CD4-positive, alpha-beta T cell treated with Interleukin-15 for 4 hours (primary cell): ENCODE results near the gene ADAMTS16.

Experiments
- DNase-seq: peaks from one replicate; pipeline ENCODE4 v3.0.0-alpha.2; 2020; ENCODE audit warnings: low spot score

Gene ADAMTS16

DNA sequence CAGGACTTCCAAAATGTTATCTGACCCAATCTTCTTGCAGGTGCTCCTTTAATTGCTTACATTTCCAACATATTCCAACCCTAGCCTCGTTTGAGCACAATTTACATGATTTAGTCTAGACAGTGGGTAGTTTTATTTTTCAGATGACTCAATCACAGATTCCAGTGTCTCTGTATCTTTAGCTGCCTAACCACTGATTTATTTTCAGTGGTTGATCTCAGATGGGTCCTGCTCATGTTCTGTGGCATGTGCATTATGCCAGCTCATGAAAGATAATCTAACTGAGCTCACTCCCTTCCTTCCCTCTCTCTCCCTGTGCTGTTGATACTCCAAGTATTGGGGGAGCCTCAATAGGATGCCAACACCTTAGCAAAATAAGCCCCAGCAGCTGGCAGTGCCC is 176.2 kb downstream of the ADAMTS16 start:
- no peak for DNase-seq

DNA sequence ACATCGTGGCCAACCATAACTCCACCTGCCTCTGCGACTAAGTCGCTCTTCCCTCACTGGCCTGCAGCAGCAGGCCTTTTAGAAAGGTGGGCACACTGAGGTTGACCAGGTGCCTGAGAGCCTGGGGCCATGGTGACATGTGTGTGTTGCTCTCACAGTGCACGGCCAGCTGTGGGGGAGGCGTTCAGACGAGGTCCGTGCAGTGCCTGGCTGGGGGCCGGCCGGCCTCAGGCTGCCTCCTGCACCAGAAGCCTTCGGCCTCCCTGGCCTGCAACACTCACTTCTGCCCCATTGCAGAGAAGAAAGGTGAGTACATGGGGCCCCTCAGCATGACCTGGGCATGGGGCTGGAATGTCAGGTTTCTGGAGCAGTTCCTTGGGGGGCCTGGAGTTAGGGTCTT is 177.8 kb downstream of the ADAMTS16 start:
- DNase-seq = no peak

DNA sequence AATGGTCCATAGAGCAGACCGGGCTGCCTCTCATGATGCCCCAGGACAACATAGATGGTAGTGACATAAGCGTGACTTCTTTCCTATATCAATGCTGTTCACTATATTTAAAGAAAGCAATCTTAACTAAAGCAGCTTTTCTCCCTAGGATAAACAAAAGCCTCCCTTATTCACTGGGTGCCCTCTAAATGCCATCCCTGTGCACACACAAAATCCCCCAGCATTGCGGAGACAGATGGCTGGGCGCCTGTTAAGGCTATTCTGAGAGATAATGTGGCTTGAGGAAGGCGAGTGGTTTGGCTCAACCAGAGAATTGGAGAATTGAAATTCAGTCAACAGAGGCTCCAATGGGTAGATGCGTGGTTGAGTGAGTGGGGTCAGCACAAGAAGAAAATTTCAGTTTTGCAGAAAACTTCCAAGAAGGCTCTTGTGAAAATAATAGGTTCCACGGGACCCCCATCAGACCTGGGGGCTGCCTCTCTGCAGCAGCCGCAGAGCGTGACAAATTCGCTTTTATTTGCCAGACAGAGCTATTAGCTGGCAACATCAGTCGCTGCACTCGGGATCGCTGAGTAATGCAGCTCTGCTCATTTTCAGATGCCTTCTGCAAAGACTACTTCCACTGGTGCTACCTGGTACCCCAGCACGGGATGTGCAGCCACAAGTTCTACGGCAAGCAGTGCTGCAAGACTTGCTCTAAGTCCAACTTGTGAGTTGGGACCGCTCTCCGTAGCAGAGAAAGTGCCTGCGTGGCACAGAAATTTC is 178.5 kb downstream of the ADAMTS16 start:
- no peak for DNase-seq

GRCh38 chr5:5320062-5320805 is 180.1 kb downstream of the ADAMTS16 start:
- no peak for DNase-seq

DNA sequence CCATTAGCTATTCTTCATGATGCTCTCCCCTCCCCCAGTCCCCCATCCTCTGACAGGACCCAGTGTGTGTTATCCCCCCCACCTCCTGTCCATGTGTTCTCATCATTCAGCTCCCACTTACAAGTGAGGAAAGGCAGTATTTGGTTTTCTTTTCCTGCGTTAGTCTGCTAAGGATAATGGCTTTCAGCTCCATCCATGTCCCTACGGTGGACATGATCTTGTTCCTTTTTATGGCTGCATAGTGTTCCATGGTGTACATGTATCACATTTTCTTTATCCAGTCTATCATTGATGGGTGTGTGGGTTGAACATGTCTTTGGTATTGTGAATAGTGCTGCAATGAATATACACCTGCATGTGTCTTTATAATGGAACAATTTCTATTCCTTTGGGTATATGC is 181.0 kb downstream of the ADAMTS16 start:
- DNase-seq = no peak

GRCh38 chr5:5323551-5323950 is 183.4 kb downstream of the ADAMTS16 start:
- no peak for DNase-seq

GRCh38 chr5:5326115-5326758 is 186.1 kb downstream of the ADAMTS16 start:
- DNase-seq = no peak

DNA sequence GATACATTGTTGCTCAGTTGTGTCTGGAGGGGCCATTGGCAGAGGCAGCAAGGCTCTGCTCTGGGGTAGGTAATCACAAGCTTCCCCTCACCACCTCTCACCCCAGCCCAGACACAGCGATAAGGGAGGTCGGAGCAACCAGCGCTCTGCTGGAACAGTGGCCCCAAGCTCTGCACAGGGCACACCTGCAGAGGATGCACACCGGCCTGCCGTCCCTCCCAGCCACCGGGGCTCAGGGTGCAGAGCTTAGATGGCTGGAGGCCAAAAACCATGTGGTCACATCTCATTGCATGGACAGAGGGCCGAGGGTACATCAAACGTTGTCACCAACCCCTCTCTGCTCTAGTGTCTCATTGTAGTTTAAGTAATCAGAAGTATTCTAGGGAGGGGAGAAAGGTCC is 187.0 kb downstream of the ADAMTS16 start:
- no peak for DNase-seq

GRCh38 chr5:5330728-5331452 is 190.8 kb downstream of the ADAMTS16 start:
- no peak for DNase-seq

DNA sequence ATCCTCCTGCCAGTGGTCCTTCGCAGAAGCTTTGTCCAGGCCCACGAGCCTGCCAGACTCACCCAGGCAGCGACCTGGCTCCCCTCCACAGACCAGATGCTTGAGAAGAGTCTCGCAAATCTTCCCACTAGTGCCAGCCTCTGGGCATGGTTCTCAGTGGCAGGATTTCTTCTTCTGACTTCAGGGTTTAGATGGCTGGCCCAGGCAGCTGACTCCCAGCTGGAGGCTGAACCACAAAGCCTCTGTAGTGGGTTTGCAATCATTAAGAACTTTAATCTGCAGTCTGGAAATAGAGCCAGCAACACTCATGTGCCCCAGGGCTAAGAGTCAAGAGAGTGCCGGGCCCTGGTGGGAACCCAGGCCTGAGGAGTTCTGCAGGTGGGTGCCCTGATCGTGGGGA is 191.7 kb downstream of the ADAMTS16 start:
- DNase-seq = no peak

DNA sequence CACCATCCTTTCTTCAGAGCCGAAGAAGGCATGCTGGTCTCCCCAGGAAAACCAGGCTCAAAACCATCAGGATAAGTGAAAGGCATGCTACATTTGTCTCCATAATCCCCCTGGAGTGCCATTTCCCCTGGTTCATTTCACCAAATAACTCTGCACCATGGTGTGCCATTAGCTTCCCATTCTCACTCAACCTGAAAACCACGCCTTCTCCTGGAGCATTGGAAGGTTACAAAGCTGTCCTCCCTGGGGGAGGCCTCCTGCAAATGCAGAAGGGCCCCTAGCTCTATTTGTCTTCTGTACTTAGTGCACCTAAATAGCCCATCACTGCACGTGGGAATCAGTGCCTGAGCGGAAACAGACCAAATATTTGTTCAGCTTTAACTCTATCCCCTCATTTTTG is 192.2 kb downstream of the ADAMTS16 start:
- no peak for DNase-seq

- DNase-seq = no peak
Measured at GRCh38 chr5:5335107-5335506, 195.0 kb downstream of the ADAMTS16 start.

DNA sequence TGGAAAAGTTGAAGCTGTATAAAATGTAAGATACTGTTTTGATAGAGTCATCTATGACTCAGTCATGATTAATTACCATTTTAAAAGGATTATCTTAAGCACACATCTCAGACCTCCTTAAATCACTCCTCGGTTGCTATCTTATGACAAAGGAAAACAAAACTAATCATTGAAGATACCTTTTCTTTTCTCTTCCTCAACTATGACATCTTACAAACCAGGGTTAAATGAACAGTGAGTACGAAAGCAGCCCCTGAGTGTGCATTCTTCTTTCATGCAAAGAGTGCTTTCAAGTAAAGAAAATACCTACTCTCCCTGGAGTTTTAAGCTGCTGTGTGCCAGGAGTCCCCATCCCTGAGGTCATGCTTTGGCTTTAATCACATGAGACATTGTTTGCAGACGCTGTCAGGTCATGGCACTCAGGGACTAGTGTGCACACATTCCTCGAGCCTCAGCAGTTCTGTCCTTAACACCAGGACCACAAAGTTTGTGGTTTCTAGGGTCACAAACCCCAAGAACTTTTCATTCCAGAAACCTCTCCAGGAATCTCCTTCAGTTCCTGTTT is 195.7 kb downstream of the ADAMTS16 start:
- no peak for DNase-seq

DNA sequence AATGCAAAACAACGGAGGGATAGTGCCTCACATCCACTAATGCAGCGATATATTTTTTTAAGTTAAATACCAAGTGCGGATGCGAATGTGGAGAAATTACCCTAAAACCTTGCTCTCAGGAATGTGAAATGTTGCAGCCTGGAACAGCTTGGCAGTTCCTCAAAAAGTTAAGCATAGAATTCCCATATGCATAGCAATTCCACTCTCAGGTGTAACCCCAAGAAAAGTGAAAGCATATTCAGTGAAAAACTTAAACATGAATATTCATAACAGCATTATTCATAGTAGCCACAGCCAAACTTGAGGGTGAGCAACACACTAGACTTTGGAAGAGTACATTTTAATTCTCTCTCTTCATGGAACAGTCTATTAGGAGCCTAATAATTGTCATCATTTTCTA is 199.1 kb downstream of the ADAMTS16 start:
- DNase-seq = no peak

GRCh38 chr5:5340206-5340729 is 200.1 kb downstream of the ADAMTS16 start:
- DNase-seq = no peak

GRCh38 chr5:5341531-5342292 is 201.6 kb downstream of the ADAMTS16 start:
- DNase-seq = no peak

GRCh38 chr5:5342784-5343183 is 202.7 kb downstream of the ADAMTS16 start:
- DNase-seq = no peak

- DNase-seq = no peak
Measured at GRCh38 chr5:5343568-5343967, 203.4 kb downstream of the ADAMTS16 start.

GRCh38 chr5:5344051-5344571 is 204.0 kb downstream of the ADAMTS16 start:
- no peak for DNase-seq

DNA sequence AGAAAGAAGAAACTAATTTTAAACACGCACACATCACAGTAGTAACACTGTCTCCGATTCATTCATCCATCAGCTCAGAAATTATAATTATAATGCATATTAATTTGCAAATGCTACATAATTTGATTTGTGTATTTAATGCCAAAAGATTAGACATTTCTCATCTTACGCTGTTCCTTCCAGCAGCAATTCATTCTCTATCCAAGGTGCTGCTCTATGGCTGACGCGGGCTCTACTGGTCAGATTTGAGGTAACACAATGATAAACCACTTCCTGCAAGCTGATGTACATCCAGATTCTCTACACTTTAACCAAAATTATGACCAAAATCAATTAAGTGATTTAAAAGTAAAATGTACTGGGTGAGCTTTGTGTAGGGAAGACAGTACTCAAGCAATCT is 204.5 kb downstream of the ADAMTS16 start:
- no peak for DNase-seq

DNA sequence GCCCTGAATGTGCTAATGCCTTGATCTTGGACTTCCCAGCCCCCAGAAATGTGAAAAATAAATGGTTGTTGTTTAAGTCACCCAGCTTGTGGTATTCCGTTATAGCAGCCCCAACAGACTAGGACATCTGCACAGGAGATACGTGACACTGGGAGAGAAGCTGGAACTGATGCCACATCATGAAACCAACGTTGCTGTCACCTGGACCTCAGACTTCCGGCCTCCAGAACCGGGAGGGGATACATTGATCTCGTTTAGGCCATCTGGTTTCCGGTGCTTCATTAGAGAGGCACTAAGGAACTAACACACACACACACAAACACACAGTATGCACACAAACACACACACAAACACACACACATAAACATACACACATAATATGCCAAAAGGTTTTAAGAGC is 207.3 kb downstream of the ADAMTS16 start:
- DNase-seq = no peak
